GM19463 (cell line): ENCODE data around the gene FERMT2.

Experiments
- ATAC-seq: cut with Tn5 transposase; IDR thresholded peaks from one replicate; pipeline ENCODE4 v1.9.1; 2021; ENCODE audit warnings: mild to moderate bottlenecking, moderate library complexity; ENCODE audit not compliant: unreplicated experiment

The FERMT2 gene

DNA sequence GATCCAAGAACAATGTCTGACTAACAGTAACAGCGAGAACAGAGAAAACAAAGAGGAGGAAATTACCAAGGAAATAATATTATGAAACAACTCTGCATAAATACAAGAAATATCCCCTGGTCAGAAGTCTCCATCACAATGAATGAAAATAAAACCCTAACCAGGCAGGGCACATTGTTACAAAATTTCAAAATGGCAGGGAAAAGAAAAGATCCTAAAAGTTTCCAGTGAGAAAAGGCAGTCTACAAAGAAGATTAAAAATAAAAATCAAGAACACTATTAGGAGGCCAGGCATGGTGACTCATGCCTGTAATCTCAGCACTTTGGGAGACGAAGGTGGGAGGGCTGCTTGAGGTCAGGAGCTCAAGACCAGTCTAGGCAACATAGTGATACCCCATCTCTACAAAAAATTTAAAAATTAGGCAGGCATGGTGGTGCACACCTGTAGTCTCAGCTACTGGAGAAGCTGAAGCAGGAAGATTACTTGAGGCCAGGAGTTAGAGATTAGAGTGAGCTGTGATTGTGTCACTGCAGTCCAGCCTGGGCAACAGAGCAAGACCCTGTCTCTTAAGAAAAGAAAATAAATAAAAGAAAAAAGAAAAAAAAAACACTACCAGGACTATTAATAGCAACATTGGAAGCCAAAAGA, 47.8 kb downstream of the FERMT2 start:
- no peak for ATAC-seq

DNA sequence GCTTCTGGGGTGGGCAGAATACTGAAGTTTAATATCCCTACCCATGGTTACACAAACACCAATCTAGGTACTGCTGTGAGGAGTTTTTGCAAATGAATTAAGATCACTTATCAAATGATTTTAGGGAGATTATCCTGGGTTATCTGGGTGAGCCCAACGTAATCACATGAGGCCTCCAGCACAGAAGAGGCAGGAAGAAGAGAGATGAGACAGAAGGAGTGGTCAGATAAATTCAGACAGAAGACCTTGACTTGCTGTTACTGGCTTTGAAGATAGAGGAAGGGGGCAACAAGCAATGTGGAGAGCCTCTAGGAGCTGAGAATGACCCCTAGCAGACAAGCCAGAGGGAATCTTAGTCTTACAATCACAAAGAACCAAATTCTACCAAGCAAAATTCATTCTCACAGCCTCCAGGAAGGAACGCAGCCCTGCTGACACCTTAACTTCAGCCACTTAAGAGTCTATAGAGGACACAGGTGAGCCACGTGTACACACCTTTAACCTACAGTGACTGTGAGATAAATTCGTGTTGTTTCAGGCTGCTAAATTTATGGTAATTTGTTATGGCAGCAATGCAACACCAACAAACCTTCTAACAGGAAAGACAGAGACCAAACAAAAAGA, 49.4 kb downstream of the FERMT2 start:
- ATAC-seq: no peak

DNA sequence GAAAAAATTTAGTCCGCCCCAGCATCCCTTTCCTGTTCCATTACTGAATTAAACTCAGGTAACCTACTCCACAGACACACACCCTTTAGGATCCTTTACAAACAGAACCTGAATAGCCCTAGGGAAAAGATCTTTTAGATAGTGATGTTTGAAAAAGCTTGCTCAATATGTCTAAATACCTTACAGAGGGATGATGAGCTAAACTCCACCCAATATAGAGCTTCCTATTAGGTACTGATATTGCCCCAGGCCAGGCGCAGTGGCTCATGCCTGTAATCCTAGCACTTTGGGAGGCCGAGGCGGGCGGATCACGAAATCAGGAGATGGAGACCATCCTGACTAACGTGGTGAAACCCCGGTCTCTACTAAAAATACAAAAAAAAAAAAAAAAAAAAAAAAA, 50.1 kb downstream of the FERMT2 start:
- no peak for ATAC-seq

DNA sequence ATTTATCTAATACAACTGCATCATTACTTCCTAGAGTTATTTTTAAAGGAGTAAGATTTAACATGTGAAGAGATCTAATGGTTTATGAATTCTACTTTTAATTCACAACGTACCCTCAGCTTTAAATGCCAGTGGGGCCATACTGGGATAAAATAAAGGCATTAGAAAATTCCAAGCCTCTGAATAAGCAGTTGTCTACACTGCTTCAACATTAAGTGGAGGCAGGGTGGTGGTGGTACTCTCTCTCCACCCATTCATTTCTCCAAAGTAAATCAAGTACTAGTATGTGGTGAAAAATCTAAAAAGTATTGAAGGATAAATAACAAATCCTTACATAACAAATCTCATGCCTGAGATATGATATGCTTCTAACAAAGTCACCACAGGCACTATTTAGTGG, 52.4 kb downstream of the FERMT2 start:
- ATAC-seq: no peak

GRCh38 chr14:52895000-52895399, 55.9 kb downstream of the FERMT2 start:
- no peak for ATAC-seq

- no peak for ATAC-seq
Observed at GRCh38 chr14:52891800-52892199, 59.0 kb downstream of the FERMT2 start.

- no peak for ATAC-seq
Observed at GRCh38 chr14:52888839-52889838, 61.7 kb downstream of the FERMT2 start.

DNA sequence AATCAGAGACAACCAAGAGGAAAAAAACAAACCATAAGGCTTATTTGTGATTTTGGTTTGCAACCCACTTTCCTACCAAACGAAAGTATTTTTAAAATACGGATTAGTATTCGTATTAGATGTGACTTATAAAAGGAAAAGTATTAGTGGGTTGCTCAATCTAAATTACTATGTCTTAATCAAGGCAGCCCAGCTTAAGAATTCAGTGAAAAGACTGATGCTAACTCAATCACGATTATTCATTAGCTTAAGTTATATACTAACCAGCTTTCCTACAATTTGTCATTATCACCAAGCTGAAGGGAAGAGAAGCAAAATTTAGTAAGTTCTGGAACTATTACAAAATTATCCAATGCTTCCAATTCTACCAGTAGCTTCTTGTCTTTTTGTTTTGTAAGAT, 62.7 kb downstream of the FERMT2 start:
- no peak for ATAC-seq

DNA sequence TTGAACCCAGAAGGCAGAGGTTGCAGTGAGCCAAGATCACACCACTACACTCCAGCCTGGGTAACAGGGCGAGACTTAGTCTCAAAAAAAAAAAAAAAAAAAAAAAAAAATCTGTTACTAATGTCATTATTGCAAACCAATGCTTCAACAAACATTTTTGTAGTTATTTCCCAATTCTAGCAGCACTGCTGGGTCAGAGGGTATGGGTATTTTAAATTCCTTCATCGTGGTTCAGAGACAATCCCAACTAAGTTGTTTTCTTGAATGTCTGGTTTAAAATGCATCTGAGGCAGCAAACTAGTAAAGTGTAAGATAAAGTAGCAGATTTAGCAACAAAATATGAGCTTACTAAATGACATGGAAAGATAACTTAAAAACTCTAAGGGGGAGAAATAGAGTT, 65.6 kb downstream of the FERMT2 start:
- no peak for ATAC-seq

DNA sequence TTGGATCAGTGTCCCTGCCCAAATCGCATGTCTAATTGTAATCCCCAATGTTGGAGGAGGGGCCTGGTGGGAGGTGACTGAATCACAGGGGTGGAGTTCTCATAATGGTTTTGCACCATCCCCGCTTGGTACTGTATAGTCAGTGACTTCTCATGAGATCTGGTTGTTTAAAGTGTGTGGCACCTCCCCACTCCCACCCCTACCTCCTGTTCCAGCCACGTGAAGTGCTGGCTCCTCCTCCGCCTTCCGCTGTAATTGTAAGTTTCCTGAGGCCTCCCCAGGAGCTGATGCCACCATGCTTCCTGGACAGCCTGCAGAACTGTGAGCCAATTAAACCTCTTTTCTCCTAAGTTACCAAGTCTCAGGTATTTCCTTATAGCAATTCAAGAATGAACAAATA, 67.2 kb downstream of the FERMT2 start:
- ATAC-seq: no peak

DNA sequence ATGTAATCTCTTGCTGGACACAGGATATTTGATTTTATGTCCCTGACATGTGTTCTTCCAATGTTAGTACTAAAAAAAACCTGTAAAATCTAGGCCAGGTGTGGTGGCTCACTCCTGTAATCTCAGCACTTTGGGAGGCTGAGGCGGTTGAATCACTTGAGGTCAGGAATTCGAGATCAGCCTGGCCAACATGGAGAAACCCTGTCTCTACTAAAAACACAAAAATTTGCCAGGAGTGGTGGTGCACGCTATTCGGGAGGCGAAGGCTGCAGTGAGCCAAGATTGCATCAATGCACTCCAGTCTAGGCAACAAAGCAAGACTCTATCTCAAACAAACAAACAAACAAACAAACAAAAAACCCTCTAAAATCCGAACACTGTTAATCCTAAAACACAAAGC, 68.0 kb downstream of the FERMT2 start:
- no peak for ATAC-seq

DNA sequence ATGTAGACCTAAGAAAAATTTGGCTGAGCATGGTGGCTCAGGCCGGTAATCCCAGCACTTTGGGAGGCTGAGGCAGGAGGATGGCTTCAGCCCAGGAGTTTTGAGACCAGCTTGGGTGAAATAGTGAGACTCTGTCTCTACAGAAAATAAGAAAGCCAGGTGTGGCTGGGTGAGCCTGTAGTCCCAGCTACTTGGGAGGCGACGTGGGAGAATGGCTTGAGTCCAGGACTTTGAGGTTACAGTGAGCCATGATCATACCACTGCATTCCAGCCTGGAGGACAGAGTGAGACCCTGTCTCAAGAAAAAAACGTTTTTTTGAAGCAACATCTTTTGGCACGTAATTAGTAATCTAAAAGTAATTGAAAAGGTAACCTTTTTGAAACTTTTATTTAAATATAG, 70.9 kb downstream of the FERMT2 start:
- ATAC-seq: no peak

- no peak for ATAC-seq
Observed at GRCh38 chr14:52878946-52879345, 71.9 kb downstream of the FERMT2 start.

DNA sequence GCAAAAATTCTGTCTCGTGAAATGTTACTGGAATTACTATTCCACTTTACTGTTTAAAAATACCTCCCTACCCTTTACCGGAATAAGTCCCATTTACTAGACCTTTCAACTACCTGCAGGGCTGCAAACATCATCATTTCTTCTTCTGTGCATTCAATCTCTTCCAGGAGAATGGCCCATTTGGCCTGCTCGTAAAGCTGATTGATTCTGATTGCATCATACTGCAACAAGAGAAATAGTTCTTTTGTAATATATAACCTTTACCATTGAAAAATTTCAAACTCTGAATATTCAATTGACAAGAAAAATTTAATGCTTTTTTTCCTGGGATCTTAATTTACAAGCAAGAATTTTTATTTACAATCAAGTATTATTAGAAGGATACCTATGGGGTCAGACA, 72.4 kb downstream of the FERMT2 start:
- no peak for ATAC-seq

GRCh38 chr14:52877628-52878027, 73.2 kb downstream of the FERMT2 start:
- no peak for ATAC-seq

GRCh38 chr14:52876806-52877205, 74.0 kb downstream of the FERMT2 start:
- ATAC-seq: no peak

GRCh38 chr14:52876311-52876710, 74.5 kb downstream of the FERMT2 start:
- no peak for ATAC-seq

GRCh38 chr14:52875707-52876106, 75.1 kb downstream of the FERMT2 start:
- no peak for ATAC-seq

- ATAC-seq: no peak
Observed at GRCh38 chr14:52874389-52874788, 76.5 kb downstream of the FERMT2 start.

- no peak for ATAC-seq
Observed at GRCh38 chr14:52873694-52874093, 77.2 kb downstream of the FERMT2 start.

DNA sequence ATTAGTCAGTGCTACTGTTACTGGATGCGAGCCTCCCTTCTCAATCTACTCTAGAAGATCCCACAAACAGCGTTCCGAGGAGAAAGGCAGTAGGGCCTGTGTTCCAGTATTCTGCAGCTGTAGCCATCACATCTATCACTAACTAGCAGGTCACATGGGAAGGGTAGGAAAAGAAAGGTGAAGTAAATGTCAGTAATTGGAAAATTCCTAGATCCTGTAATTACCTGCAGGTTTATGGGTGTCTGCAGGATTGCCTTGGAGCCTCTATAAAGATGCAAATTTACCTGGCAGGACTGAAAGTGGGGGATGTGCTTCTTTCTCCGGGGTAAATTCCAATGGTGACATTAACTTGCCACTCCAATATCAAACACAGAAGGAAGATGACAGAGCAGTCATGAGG, 77.8 kb downstream of the FERMT2 start:
- ATAC-seq: no peak

- no peak for ATAC-seq
Observed at GRCh38 chr14:52871606-52872005, 79.2 kb downstream of the FERMT2 start.
